ENCODE results near the gene ELP4. TPM values are rescaled to one million over a fixed set of nuclear protein-coding genes. Genes with fewer than 3 reads are reported as not detected.

Gene ELP4
- total and polyA plus RNA-seq, 9 of the 15 experiments (the other 6 are each of a cell fraction or from before 2014, with no cell fraction given): 24.1 to 60.3 (median 38.7) TPM

DNA sequence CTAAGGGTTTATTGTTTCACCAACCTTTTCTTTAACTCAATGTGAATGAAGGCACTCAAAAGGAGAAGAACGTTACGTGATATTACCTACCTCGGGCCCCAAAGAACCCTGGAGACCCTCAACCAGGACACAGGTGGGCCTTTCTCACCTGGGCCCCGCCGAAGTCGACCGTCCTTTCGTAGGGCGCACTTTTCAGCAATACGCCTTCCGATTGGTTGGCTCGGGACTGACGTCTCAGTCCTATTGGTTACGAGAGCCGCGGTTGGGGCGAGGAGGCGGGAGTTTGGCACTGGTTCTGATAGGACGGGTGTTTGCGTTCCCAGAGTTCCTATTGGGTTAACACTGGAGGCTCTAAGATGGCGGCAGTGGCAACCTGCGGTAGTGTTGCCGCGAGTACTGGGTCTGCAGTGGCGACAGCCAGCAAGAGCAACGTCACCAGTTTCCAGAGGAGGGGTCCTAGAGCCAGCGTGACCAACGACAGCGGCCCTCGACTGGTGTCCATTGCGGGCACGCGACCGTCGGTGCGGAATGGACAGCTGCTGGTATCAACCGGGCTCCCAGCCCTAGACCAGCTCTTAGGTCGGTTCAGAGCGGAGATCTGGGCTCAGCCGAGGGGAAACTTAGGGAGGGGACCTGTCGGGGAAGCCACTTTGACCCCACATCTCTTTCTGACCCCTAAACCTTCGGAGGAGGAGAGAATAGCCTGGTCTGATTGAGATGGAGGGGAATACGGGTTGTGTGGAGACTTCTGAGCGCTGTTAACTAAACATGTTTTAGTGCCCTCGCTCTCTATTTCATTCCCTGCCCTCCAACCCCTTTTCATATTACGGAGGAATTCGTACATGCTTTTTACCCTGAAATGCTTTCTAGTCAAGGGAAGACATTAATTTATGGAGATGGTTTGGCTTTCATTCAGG lies at the start of gene ELP4, which contains the start of gene IMMP1L (continued):
- TF ChIP-seq, protein P1, sequence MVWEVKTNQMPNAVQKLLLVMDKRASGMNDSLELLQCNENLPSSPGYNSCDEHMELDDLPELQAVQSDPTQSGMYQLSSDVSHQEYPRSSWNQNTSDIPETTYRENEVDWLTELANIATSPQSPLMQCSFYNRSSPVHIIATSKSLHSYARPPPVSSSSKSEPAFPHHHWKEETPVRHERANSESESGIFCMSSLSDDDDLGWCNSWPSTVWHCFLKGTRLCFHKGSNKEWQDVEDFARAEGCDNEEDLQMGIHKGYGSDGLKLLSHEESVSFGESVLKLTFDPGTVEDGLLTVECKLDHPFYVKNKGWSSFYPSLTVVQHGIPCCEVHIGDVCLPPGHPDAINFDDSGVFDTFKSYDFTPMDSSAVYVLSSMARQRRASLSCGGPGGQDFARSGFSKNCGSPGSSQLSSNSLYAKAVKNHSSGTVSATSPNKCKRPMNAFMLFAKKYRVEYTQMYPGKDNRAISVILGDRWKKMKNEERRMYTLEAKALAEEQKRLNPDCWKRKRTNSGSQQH (CRISPR knock-in tag; IDR thresholded peaks at IDR 0.05): no peak
- TF ChIP-seq ZNF184 (CRISPR knock-in tag; IDR thresholded peaks at IDR 0.05) (no peak), SMARCA4 (IDR thresholded peaks at IDR 0.05) (no peak), POLR2A (conservative IDR thresholded peaks at IDR 0.05) (peak; percentile 92), SP2 (IDR thresholded peaks at IDR 0.05; ENCODE audit: extremely low read depth, low read depth, low read length, poor library complexity, severe bottlenecking) (peak; percentile 70), ZNF263 (CRISPR knock-in tag; IDR thresholded peaks at IDR 0.05; ENCODE audit: borderline replicate concordance) (no peak), JUND (IDR thresholded peaks at IDR 0.05; ENCODE audit: borderline replicate concordance, low read depth, low read length) (peak; percentile 42; the same call in 1 of the 2 replicates), JUND (tag; IDR thresholded peaks at IDR 0.05; ENCODE audit: borderline replicate concordance, low read depth, low read length) (peak; percentile 10; the same call in 1 of the 3 replicates), LARP7 (IDR thresholded peaks at IDR 0.05) (0 out of 2 replicates have a peak, but pooled peaks have one; percentile 29), FOXK2 (conservative IDR thresholded peaks at IDR 0.05 in 1 of 2, IDR thresholded peaks at IDR 0.05 in 1 of 2; ENCODE audit: low read depth in 2 of 2) (0 out of 4 replicates have a peak, but pooled peaks of 1 of the 2 experiments have one; percentile 30), TEAD4 (IDR thresholded peaks at IDR 0.05; ENCODE audit: low read length) (no peak), TEAD4 (CRISPR knock-in tag; IDR thresholded peaks at IDR 0.05; ENCODE audit: borderline replicate concordance) (no peak), ZNF282 (CRISPR knock-in tag; IDR thresholded peaks at IDR 0.05) (no peak), RAD51 (IDR thresholded peaks at IDR 0.05; ENCODE audit: borderline replicate concordance, low read depth) (no peak)
- TF ChIP-seq, protein P2, sequence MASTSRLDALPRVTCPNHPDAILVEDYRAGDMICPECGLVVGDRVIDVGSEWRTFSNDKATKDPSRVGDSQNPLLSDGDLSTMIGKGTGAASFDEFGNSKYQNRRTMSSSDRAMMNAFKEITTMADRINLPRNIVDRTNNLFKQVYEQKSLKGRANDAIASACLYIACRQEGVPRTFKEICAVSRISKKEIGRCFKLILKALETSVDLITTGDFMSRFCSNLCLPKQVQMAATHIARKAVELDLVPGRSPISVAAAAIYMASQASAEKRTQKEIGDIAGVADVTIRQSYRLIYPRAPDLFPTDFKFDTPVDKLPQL (IDR thresholded peaks at IDR 0.05; ENCODE audit: extremely low read depth, insufficient read length): no peak
- TF ChIP-seq, protein P3, sequence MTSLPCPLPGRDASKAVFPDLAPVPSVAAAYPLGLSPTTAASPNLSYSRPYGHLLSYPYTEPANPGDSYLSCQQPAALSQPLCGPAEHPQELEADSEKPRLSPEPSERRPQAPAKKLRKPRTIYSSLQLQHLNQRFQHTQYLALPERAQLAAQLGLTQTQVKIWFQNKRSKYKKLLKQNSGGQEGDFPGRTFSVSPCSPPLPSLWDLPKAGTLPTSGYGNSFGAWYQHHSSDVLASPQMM (CRISPR knock-in tag; IDR thresholded peaks at IDR 0.05): no peak
- TF ChIP-seq, protein P4, sequence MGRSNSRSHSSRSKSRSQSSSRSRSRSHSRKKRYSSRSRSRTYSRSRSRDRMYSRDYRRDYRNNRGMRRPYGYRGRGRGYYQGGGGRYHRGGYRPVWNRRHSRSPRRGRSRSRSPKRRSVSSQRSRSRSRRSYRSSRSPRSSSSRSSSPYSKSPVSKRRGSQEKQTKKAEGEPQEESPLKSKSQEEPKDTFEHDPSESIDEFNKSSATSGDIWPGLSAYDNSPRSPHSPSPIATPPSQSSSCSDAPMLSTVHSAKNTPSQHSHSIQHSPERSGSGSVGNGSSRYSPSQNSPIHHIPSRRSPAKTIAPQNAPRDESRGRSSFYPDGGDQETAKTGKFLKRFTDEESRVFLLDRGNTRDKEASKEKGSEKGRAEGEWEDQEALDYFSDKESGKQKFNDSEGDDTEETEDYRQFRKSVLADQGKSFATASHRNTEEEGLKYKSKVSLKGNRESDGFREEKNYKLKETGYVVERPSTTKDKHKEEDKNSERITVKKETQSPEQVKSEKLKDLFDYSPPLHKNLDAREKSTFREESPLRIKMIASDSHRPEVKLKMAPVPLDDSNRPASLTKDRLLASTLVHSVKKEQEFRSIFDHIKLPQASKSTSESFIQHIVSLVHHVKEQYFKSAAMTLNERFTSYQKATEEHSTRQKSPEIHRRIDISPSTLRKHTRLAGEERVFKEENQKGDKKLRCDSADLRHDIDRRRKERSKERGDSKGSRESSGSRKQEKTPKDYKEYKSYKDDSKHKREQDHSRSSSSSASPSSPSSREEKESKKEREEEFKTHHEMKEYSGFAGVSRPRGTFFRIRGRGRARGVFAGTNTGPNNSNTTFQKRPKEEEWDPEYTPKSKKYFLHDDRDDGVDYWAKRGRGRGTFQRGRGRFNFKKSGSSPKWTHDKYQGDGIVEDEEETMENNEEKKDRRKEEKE (IDR thresholded peaks at IDR 0.05; ENCODE audit: borderline replicate concordance in 1 of 2, control insufficient read depth in 1 of 2, low read depth in 2 of 2, low read length in 1 of 2): 0 out of 4 replicates have a peak, but pooled peaks of 1 of the 2 experiments have one; percentile 10
- TF ChIP-seq, protein P5, sequence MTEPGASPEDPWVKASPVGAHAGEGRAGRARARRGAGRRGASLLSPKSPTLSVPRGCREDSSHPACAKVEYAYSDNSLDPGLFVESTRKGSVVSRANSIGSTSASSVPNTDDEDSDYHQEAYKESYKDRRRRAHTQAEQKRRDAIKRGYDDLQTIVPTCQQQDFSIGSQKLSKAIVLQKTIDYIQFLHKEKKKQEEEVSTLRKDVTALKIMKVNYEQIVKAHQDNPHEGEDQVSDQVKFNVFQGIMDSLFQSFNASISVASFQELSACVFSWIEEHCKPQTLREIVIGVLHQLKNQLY (CRISPR knock-in tag; conservative IDR thresholded peaks at IDR 0.05): no peak

Data from K562 (cell line).